Caco-2 (cell line): ENCODE data around the gene PDCD1. TPM values are rescaled to one million over a fixed set of nuclear protein-coding genes. Genes with fewer than 3 reads are reported as not detected.
A peak's percentile ranks its signal among the peaks of the same experiment; 100 is the strongest.

ENCODE experiments used
- BruUV-seq: library from RNA; stranded (reverse); fragments of 400-500 nt; replicated peaks from 2 replicates; lab custom pipeline; 2021; lab: Mats Ljungman, UMichigan
- CTCF ChIA-PET: fragments of 300-600 bp; sonication (Branson Sonifier 250); formaldehyde crosslinking; loops from one replicate; lab custom pipeline; 2022; ENCODE audit warnings: antibody characterized with exemption; lab: Charles Lee
- POLR2A ChIA-PET: fragments of 300-600 bp; sonication (Branson Sonifier 250); formaldehyde crosslinking; loops from one replicate; lab custom pipeline; 2022; ENCODE audit warnings: antibody characterized with exemption; lab: Charles Lee
- DNase-seq, 2 experiments: peaks; one replicate each; pipeline versions ENCODE4 v3.0.0 to v3.0.0-alpha.2; 2020 to 2022
- H3K27me3 ChIP-seq: replicated peaks from 2 replicates; pipeline ENCODE4 v1.6.0; 2011; ENCODE audit warnings: low read length; ENCODE audit not compliant: control insufficient read depth, insufficient read depth
- H3K36me3 ChIP-seq: 2 replicates; pipeline ENCODE4 v1.5.1; 2011; ENCODE audit warnings: low read length; ENCODE audit not compliant: control insufficient read depth, insufficient read depth
- H3K4me1 ChIP-seq: fragments of 250-450 bp; sonication (Bioruptor Pico); 2 replicates; pipeline ENCODE4 v1.5.1; 2020; ENCODE audit warnings: mild to moderate bottlenecking
- H3K4me3 ChIP-seq: 2 replicates; pipeline ENCODE4 v1.5.1; 2011; ENCODE audit warnings: low read depth, mild to moderate bottlenecking, control low read depth, low read length
- H3K9me3 ChIP-seq: fragments of 250-450 bp; sonication (Bioruptor Pico); 2 replicates; pipeline ENCODE4 v1.5.1; 2020; ENCODE audit warnings: mild to moderate bottlenecking, moderate library complexity
- H3K27ac Mint-ChIP-seq: one replicate; pipeline ENCODE4 v1.8.0; 2022; ENCODE audit warnings: mixed read lengths; ENCODE audit not compliant: unreplicated experiment
- H3K27me3 Mint-ChIP-seq: one replicate; pipeline ENCODE4 v1.8.0; 2022; ENCODE audit warnings: mixed read lengths; ENCODE audit not compliant: insufficient read depth, unreplicated experiment
- H3K36me3 Mint-ChIP-seq: one replicate; pipeline ENCODE4 v1.8.0; 2022; ENCODE audit warnings: mild to moderate bottlenecking, mixed read lengths; ENCODE audit not compliant: insufficient read depth, unreplicated experiment
- H3K4me1 Mint-ChIP-seq: one replicate; pipeline ENCODE4 v1.8.0; 2022; ENCODE audit warnings: low read depth, mixed read lengths; ENCODE audit not compliant: unreplicated experiment
- H3K4me3 Mint-ChIP-seq: one replicate; pipeline ENCODE4 v1.8.0; 2022; ENCODE audit warnings: mild to moderate bottlenecking, moderate library complexity, mixed read lengths; ENCODE audit not compliant: unreplicated experiment
- H3K9me3 Mint-ChIP-seq: one replicate; pipeline ENCODE4 v1.8.0; 2022; ENCODE audit warnings: mixed read lengths; ENCODE audit not compliant: unreplicated experiment
- intact Hi-C: fragments of 100-400 bp; cut with micrococcal nuclease; formaldehyde crosslinking; loops from one replicate; pipeline ENCODE4 v1.10.0; 2022; ENCODE audit not compliant: unreplicated experiment
- total RNA-seq: library from RNA; stranded (reverse); gene quantifications from 2 replicates; pipeline ENCODE4 v1.2.3, GENCODE V29; 2022
- TF ChIP-seq, protein P1 (sequence below), 2 experiments: fragments of 200-600 bp in 1 of 2; IDR thresholded peaks; 1 replicate in 1 of 2; 2 replicates in 1 of 2; pipeline versions ENCODE4 v1.5.1 to v1.8.0; 2011 to 2022; ENCODE audit warnings: antibody characterized with exemption in 1 of 2, control low read depth in 1 of 2, inconsistent platforms in 1 of 2, low read depth in 1 of 2, low read length in 1 of 2, mild to moderate bottlenecking in 1 of 2, moderate library complexity in 1 of 2; ENCODE audit not compliant: insufficient read depth in 1 of 2, severe bottlenecking in 1 of 2, unreplicated experiment in 1 of 2

PDCD1 gene
- total RNA-seq, 1 experiment from 2014 or later, result not detected

- no peak overlapping the region for H3K4me3 Mint-ChIP-seq
- H3K27ac Mint-ChIP-seq, result no peak overlapping the region
- CTCF ChIA-PET, result no interaction called here
- peaks cover 23% of the 10 kb centered on the region for H3K9me3 Mint-ChIP-seq
- no TSS peak for BruUV-seq
- TF ChIP-seq, protein P1, sequence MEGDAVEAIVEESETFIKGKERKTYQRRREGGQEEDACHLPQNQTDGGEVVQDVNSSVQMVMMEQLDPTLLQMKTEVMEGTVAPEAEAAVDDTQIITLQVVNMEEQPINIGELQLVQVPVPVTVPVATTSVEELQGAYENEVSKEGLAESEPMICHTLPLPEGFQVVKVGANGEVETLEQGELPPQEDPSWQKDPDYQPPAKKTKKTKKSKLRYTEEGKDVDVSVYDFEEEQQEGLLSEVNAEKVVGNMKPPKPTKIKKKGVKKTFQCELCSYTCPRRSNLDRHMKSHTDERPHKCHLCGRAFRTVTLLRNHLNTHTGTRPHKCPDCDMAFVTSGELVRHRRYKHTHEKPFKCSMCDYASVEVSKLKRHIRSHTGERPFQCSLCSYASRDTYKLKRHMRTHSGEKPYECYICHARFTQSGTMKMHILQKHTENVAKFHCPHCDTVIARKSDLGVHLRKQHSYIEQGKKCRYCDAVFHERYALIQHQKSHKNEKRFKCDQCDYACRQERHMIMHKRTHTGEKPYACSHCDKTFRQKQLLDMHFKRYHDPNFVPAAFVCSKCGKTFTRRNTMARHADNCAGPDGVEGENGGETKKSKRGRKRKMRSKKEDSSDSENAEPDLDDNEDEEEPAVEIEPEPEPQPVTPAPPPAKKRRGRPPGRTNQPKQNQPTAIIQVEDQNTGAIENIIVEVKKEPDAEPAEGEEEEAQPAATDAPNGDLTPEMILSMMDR (IDR thresholded peaks at IDR 0.05; ENCODE audit: insufficient read depth in 1 of 2, low read depth in 1 of 2, low read length in 1 of 2, severe bottlenecking in 1 of 2, unreplicated experiment in 1 of 2), result no peak
- no peak for DNase-seq
- no peak overlapping the region for H3K4me3 ChIP-seq
- H3K36me3 ChIP-seq, result no peaks in the 10 kb centered on the region
- peaks cover 14% of the 10 kb centered on the region for H3K4me1 Mint-ChIP-seq
- intact Hi-C loops, result no loop called here
- no peaks in the 10 kb centered on the region for H3K4me1 ChIP-seq
- H3K9me3 ChIP-seq, result no peaks in the 10 kb centered on the region
- peaks cover 6% of the 10 kb centered on the region for H3K36me3 Mint-ChIP-seq
- POLR2A ChIA-PET, result no interaction called here
- H3K27me3 Mint-ChIP-seq, result no peaks in the 10 kb centered on the region
- no peaks in the 10 kb centered on the region for H3K27me3 ChIP-seq
Observed at GRCh38 chr2:241867776-241868420, 9.2 kb upstream of the PDCD1 start.

DNA sequence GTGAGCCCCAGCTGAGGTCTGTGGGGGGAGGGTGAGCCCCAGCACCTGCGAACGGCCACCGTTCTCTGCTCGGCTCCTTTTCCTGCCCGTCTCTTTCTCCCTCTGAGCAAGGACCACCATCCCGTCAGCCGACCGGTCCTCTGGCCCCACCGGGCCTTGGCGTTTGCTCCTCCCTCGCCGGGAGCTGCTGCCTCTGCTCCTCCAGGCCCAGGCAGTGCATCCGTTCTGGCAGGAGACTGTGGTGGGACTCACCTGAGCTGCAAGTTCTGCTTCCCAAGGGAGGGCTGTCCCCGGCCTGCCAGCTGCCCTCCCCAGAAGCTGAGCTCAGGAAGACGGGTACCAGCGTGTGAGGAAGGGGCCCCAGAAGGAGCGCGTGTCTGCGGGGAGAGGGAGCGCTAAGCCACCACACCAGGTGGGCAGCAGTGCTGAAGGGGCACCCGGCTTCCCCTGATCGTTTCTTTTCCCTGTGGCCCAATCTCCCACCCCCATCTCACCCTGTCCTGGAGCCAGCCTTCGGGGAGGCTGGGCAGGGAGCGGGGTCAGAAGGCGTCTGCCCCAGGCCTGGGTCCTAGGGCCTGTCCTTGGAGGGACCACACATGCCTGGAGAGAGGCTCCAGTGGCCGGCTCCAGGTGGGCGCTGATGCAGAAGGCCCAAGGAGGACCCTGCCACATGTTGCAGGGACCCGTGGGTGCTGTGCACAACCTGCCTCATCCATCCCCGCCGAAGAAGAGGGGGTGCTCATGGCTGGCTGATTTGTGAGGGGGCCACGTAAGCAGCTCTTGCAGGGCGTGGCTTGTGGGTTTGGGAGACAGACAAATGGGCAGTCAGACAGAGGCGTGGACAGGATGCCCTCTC, 8.3 kb upstream of the PDCD1 start:
- no peaks in the 10 kb centered on the region for H3K36me3 ChIP-seq
- no peaks in the 10 kb centered on the region for H3K4me1 ChIP-seq
- no peaks in the 10 kb centered on the region for H3K27me3 ChIP-seq
- Mint-ChIP-seq H3K36me3 (peaks cover 6% of the 10 kb centered on the region), H3K9me3 (peaks cover 23% of the 10 kb centered on the region), H3K4me3 (no peak overlapping the region), H3K27ac (no peak overlapping the region), H3K27me3 (no peaks in the 10 kb centered on the region), H3K4me1 (peaks cover 14% of the 10 kb centered on the region)
- intact Hi-C loops, result no loop called here
- no peaks in the 10 kb centered on the region for H3K9me3 ChIP-seq
- BruUV-seq, result no TSS peak
- H3K4me3 ChIP-seq, result no peak overlapping the region
- TF ChIP-seq, protein P1 (IDR thresholded peaks at IDR 0.05; ENCODE audit: insufficient read depth in 1 of 2, low read depth in 1 of 2, low read length in 1 of 2, severe bottlenecking in 1 of 2, unreplicated experiment in 1 of 2), result no peak
- CTCF ChIA-PET, result no interaction called here
- POLR2A ChIA-PET, result no interaction called here
- DNase-seq, result no peak

DNA sequence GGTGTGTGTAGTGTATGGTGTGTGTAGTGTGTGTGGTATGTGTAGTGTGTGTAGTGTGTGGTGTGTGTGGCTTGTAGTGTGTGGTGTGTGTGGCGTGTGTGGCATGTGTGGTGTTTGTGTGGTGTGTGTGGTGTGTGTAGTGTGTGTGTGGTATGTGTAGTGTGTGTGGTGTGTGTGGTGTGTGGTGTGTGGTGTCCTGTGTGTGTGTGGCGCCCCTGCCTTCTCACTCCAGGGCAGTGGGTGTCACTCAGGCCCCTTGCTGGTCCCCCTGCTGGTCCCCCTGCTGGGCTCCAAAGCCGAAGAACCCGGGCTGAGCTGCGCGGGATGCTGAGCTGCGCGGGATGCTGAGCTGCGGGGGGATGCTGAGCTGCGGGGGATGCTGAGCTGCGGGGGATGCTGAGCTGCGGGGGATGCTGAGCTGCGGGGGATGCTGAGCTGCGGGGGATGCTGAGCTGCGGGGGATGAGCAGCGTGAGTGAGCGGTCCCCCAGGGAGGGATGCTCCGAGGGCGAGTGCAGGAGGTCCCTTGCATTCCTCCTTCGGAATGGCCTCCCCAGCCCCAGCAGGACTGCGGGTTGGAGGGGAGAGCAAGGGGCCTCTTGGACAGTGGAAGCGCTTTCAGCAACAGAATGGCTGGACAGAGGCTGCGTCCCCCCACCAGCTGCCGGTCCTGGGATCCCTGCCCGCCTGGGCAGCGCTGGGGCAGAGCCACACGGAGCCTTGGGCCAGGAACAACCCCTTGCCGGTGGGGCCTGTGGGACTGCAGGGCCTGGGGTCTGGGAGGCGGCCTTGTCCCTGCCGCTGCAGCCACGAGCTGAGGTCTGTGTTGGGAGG, 7.5 kb upstream of the PDCD1 start:
- Mint-ChIP-seq H3K4me1 (peaks cover 14% of the 10 kb centered on the region), H3K4me3 (no peak overlapping the region), H3K36me3 (peaks cover 6% of the 10 kb centered on the region), H3K9me3 (peaks cover 23% of the 10 kb centered on the region), H3K27ac (peak overlapping the region; percentile 27), H3K27me3 (no peaks in the 10 kb centered on the region)
- intact Hi-C loops, result no loop called here
- Histone ChIP-seq H3K4me1 (no peaks in the 10 kb centered on the region), H3K36me3 (no peaks in the 10 kb centered on the region), H3K9me3 (no peaks in the 10 kb centered on the region), H3K4me3 (no peak overlapping the region), H3K27me3 (no peaks in the 10 kb centered on the region)
- TF ChIP-seq, protein P1 (IDR thresholded peaks at IDR 0.05; ENCODE audit: insufficient read depth in 1 of 2, low read depth in 1 of 2, low read length in 1 of 2, severe bottlenecking in 1 of 2, unreplicated experiment in 1 of 2), result no peak
- ChIA-PET CTCF (no interaction called here), POLR2A (no interaction called here)
- DNase-seq, result peak in 1 of 2 experiments; percentile 53
- BruUV-seq, result no TSS peak
